SHP77 treated with DMSO at 0.1 percent for 48 hours (cell line): Measurements from ENCODE around the gene GH1.
"Not testable (repeated sequence)": the region's sequence is repeated elsewhere in the genome, so short reads cannot be mapped to it uniquely, and the experiment has no call there.

Experiments used
- DNase-seq: peaks from one replicate; lab custom pipeline; 2025; lab: John Stamatoyannopoulos, UW

Gene GH1

DNA sequence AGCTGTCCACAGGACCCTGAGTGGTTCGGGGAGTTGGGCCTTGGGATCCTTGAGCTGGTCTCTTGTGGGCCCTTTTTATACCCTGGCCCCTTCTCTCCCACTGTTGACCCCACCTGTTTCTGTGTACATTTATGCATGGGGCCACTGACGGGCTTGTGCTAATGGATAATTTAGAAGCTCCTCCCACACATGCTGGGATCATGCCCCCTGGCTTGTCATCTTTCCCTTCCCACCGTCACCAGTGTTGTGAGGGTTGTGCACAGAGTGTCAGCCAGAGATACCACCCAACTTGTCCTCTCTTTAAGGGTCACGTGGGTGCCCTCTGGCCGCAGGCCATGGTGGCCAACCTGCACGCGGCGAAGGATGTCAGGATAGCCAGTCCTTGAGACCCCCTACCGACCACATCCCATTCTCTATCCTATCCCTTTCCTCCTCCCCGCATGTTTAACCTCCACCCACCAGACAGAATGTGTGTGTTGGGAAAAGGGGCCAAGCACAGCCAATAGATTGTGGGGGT is at the start of gene GH1:
GH1 (minus strand) TSS at position 51 of the 517 bp plus-strand sequence. CDS start 63 bp downstream, outside the sequence.
- not testable (repeated sequence) for DNase-seq

GRCh38 chr17:63967953-63968352 is 49.3 kb upstream of the GH1 start:
- DNase-seq = no peak

- DNase-seq = no peak
Measured at GRCh38 chr17:63966646-63967264, 48.1 kb upstream of the GH1 start.

DNA sequence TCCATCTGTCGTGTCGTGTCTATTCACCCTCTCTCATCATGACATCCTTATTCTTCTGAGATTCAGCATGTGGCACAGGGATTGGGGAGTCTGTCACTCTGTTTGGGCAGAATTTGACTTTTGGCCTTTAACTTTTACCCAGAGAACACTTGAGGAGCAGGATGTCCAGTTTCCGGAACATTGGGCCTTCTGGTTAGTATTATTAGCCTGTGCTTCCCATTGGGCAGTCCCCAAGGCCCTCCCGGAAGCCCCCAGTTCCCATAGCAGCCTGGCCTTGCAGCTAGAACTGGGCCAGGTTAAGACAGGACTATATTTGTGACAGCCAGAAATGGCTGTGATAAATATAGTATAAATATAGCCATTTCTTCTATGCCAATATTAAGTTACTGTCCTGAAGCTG is 44.5 kb upstream of the GH1 start:
- DNase-seq = no peak

DNA sequence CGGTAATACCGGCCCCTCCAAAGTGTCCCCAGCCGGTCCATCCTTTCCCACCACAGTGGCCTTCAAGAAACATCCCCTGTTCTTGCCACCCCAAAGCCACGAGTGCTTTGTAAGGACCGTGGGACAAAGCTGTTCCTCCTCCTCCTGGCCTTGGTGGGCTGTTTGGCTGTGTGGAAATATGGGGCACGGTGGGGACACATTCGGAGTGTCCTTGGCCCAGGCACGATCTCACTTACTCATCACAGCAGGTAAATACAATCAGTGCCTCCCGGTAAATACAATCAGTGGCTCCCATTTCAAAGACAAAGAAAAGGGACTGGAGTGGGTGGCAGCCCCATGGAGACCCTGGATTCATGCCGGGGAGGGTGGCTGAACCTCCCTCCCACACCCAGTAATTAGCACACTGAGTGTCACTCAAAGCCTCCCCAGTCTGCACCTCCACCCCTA is 43.7 kb upstream of the GH1 start:
- no peak for DNase-seq

DNA sequence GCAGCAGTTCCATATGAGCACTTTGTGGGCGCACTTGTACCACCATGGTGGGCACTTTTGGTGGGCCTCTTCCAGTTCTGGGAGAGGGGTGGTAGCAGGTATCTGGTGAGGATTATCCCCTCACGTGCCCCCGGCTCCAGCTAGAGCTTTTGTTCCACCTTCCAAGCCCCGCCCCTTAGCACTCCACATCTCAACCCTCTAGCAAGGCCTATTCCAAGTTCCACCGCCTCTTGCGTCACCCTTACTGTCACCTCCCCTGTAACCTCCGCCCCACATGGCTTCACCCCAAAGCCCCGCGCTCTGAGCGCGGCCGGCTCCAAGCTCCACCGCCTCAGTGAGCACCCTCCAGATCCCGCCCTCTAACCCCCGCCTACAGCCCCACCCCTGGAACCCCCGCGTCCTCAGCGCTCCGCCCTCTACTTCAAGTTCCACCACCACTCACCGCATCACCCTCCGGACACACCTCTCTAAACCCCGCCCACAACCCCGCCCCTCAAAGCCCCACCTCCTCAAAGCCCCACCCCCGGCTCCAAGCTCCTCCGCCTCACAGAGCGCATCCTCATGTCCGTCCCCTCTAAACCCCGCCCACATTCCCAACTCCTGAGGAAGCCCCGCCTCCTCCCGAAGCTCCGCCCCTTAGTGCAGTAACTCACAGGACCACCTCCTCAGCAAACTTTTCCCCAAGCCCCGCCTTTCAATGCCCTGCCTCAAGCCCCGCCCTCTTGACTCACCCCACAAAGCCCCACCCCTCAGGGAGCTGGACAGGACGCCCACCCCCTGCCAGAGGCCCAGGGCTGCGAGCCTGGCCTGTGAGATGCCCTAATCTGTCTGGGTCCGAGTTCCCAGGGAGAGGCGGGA is 42.9 kb upstream of the GH1 start:
- DNase-seq = no peak

DNA sequence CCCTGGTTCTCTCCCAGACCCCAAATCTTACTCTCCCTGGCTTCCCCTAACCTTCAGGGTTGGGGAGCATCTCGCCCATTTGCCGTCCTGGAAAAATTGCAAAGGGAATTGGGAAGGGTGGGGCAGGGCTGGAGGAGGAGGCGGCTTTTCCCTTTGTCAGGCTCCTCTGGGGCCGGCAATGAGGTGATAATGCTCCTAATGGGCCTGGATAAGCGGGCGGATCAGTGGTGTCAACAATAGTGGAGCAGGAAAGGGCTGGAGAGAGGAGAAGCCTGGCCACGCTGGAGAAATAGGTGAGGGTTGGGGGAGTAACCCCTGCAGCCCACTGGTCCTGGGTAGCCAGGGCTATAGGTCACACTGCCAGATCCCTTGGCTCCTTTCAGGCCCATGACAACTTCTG is 41.8 kb upstream of the GH1 start:
- DNase-seq = no peak

DNA sequence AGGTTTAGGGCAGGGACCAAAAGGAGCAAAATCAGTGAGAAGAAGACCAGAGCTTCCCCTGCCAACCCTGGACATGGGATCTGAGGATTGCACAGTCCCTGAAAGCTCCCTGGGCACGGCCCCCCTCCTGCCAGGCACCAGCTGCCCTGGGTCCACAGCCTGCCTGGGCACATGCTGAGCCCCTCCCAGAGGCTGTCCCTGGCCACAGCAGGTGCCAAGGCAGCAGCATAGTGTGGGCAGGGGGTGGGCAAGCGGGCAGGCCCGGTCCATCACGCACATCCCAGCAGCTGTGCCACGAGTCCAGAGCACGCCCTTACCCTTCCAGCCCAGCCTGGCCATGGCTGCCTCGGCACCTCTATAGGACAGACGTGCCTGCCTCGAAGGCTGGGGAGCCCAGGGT is 41.4 kb upstream of the GH1 start:
- DNase-seq = no peak

DNA sequence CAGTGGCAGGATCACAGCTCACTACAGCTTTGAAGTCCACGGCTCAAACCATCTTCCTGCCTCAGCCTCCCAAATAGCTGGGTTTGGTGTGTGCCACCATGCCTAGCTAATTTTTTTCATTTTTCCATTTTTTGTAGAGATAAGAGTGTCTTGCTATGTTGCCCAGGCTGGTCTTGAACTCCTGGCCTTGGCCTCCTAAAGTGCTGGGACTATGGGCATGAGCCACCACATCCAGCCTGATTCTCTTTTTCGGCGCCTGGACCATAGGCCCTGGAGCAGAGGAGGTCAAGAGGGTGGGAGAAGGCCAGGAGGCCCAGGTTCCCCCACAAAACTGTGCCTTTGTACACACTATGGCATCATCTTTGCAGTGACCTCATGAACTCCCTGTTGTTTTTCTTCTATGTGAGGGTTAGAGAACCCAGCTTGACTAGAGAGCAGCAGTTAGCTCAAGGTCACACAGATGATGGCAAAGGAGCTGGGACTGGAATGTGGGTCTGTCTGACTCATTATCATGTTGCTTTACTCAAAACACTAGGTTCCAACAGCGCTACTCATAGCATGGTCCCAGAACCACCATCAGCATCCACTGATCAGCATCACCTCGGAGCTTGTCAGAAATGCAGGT is 37.8 kb upstream of the GH1 start:
- DNase-seq = no peak

- DNase-seq = no peak
Measured at GRCh38 chr17:63955791-63956190, 37.2 kb upstream of the GH1 start.

- DNase-seq = no peak
Measured at GRCh38 chr17:63955232-63955631, 36.6 kb upstream of the GH1 start.

GRCh38 chr17:63954402-63955063 is 35.9 kb upstream of the GH1 start:
- DNase-seq = no peak

GRCh38 chr17:63950940-63951907 is 32.6 kb upstream of the GH1 start:
- no peak for DNase-seq

DNA sequence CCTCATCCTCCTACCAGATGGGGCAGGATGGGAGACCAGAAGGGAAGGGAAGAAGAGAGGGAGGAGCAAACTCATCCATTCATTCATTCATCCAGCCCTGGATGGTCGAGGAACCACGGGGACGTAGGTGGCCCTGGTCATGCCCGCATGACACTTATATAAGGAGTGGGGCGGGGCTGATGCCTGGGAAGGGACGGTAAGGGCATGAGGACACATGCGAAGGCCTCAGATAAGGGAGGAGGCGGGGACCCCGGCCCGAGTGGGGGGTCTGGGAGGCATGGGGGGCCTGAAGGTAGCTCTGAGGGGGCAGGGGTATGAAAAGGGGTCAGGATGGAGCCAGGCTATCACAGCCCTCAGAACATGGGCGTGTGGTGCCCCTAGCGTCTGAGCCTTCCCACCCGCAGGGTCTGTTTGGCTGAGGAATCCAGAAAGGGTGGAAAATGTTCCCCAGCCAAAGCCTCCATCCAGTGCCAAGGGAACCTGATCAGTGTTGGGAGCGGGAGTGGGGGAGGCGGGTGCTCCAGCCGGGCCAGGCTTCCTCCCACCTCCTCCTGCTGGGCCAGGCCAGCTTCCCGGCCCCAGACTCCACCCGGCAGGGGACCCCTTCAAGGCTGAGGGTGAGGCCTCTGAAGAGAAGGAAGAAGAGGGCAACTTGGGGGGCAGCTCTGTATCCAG is 31.1 kb upstream of the GH1 start:
- no peak for DNase-seq

GRCh38 chr17:63948521-63948920 is 29.9 kb upstream of the GH1 start:
- no peak for DNase-seq

- DNase-seq = no peak
Measured at GRCh38 chr17:63947711-63948330, 29.2 kb upstream of the GH1 start.

DNA sequence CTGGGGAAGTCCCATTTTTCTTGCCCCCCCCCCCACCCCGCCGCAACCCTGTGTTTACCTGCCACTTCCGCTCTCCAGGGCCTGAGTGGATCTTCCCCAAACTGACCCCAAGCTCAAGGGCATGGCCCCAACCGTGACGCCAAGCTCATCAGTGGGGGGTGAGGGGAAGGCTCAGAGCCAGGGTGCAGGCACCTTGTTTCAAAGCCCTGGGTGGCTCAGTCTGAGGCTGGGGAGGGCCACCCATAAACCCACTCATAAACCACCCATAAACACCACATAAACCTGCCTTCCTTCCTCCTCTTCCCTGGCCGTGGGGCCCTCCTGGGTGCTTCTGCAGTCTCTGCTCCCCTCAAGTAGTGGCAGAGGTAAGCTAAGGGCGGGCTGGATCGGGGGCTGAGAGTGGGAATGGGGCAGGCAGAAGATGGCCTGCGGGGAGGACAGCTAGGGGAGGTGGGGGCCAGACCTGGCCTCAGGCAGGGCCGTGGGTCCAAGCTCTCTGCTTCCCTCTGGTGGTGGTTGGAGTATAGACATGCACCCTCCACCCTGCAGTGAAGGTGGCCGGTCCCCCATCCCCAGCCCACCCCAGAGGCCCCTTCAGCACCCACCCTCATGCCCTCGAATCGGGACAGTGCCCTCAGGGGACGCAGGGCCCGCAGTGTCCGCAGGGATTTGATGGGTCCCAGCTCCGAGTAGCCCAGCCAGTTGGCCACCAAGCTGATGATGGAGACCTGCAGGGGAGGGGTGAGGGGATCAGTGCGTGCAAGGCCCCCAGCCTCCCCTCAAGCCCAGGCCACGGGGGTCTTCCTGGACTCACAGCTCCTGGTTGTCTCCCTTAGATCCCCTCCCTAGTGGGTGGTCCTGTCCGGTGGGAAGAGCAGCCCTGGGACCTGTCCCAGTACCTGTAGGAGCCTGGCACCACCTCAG is 28.1 kb upstream of the GH1 start:
- DNase-seq = no peak

- no peak for DNase-seq
Measured at GRCh38 chr17:63945784-63946439, 27.3 kb upstream of the GH1 start.
